LNCaP clone FGC (cell line): Measurements from ENCODE around the gene L3MBTL3.

Experiments
- DNase-seq: peaks from one replicate; pipeline ENCODE4 v3.0.0-alpha.2; 2011; ENCODE audit warnings: low read depth
- H3K4me3 ChIP-seq: 2 replicates; pipeline ENCODE4 v1.5.1; 2011; ENCODE audit warnings: mild to moderate bottlenecking, low read depth, low read length, control low read depth
- TF ChIP-seq, protein P1 (sequence below): IDR thresholded peaks from 2 replicates; pipeline ENCODE4 v1.5.1; 2012; ENCODE audit warnings: mild to moderate bottlenecking; ENCODE audit not compliant: control insufficient read depth, insufficient read depth; ENCODE audit errors: extremely low read depth

L3MBTL3 gene

GRCh38 chr6:130132286-130132701 lies 113.9 kb downstream of the L3MBTL3 start:
- H3K4me3 ChIP-seq, result no peak overlapping the region
- no peak for DNase-seq
- TF ChIP-seq, protein P1, sequence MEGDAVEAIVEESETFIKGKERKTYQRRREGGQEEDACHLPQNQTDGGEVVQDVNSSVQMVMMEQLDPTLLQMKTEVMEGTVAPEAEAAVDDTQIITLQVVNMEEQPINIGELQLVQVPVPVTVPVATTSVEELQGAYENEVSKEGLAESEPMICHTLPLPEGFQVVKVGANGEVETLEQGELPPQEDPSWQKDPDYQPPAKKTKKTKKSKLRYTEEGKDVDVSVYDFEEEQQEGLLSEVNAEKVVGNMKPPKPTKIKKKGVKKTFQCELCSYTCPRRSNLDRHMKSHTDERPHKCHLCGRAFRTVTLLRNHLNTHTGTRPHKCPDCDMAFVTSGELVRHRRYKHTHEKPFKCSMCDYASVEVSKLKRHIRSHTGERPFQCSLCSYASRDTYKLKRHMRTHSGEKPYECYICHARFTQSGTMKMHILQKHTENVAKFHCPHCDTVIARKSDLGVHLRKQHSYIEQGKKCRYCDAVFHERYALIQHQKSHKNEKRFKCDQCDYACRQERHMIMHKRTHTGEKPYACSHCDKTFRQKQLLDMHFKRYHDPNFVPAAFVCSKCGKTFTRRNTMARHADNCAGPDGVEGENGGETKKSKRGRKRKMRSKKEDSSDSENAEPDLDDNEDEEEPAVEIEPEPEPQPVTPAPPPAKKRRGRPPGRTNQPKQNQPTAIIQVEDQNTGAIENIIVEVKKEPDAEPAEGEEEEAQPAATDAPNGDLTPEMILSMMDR, result no peak

DNA sequence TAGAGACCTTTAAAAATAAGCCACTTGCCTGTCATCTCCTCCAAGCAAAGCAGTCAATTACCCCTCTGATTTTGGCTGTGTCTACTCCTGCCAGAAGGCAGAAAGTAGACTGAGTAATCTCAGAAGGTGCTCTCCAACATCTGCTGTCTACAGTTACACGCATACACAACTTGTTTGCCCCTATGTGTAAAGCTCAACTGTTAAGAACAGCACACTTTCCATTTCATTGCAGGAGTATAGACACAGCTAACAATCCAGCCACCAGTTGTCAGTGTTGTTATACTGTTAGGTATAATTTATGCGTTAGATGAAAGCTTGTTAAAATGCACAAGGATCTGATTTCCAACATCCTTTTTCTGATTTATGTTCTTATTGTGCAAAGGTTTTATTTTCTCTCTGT lies 116.2 kb downstream of the L3MBTL3 start:
- TF ChIP-seq, protein P1, result peak; percentile 18; the same call in 1 of the 2 replicates
- no peak for DNase-seq
- H3K4me3 ChIP-seq, result no peak overlapping the region

- TF ChIP-seq, protein P1, result no peak
- no peak overlapping the region for H3K4me3 ChIP-seq
- DNase-seq, result no peak
Measured at GRCh38 chr6:130136798-130137197, 118.4 kb downstream of the L3MBTL3 start.

- H3K4me3 ChIP-seq, result no peak overlapping the region
- TF ChIP-seq, protein P1, result no peak
- no peak for DNase-seq
Measured at GRCh38 chr6:130138116-130138908, 119.9 kb downstream of the L3MBTL3 start.

DNA sequence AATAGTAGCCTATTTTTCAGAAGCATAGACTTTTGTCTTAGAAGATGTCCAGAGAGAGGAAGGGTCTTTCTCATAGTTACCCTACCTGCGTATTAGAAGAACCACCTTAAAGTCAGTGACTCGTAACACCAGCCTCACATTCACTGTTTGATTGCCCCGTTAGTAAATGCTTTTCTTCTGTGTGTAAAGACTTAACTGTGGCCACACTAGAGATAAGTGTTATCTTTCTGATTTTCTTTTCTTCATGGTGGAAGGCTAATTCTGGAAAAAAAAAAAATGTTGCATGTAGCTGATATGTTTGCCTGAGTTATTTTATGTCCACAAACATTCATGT lies 120.5 kb downstream of the L3MBTL3 start:
- TF ChIP-seq, protein P1, result no peak
- DNase-seq, result no peak
- H3K4me3 ChIP-seq, result no peak overlapping the region

DNA sequence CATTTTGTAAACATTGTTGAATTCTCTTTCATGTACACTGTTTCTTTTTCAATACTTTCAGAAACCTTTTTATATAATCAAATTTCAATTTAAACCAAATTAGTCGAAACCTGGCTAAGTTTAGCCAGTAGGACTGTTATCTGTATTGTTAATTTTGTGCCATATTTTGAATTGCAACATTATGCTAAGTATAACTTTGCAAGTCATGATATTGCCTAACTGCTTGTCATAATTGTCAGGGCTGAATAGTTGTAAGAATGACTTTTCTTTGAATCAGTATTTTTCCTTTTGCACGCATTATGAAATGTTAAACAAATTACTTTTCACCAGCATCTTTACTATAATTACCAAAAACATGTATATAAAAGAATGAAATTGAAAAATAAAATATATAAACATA lies 121.7 kb downstream of the L3MBTL3 start:
- no peak for DNase-seq
- no peak overlapping the region for H3K4me3 ChIP-seq
- TF ChIP-seq, protein P1, result no peak

- H3K4me3 ChIP-seq, result no peak overlapping the region
- TF ChIP-seq, protein P1, result no peak
- no peak for DNase-seq
Measured at GRCh38 chr6:130143709-130144108, 125.3 kb downstream of the L3MBTL3 start.
